GM20431 (cell line): Measurements from ENCODE around the gene THADA.

Source experiments
- in situ Hi-C: fragments of 300-500 bp; cut with MseI, MboI; formaldehyde crosslinking; loops from one replicate; pipeline ENCODE4 v1.15.0; 2020; ENCODE audit warnings: low sequenced_read_pairs; ENCODE audit not compliant: unreplicated experiment

Gene THADA

DNA sequence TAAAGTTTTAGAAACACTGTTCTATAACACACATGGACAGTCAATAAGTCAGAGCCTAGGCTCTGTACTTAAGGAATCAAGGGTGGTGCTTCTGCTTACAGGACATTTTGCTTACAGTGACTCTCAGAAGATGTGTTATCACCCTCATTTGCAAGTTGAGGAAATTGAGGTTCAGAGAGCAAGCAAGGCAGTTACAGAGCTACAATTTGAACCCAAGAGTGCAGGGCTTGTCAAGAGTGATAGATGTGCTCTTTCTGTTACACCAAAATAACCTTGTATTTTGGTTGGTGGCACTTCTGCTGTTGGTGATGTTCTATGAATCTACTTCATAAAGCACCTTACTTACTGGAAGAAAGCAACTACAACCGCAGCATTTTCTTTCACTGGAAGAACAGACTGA lies 170.2 kb downstream of the THADA start:
- in situ Hi-C loops, result no loop called here

DNA sequence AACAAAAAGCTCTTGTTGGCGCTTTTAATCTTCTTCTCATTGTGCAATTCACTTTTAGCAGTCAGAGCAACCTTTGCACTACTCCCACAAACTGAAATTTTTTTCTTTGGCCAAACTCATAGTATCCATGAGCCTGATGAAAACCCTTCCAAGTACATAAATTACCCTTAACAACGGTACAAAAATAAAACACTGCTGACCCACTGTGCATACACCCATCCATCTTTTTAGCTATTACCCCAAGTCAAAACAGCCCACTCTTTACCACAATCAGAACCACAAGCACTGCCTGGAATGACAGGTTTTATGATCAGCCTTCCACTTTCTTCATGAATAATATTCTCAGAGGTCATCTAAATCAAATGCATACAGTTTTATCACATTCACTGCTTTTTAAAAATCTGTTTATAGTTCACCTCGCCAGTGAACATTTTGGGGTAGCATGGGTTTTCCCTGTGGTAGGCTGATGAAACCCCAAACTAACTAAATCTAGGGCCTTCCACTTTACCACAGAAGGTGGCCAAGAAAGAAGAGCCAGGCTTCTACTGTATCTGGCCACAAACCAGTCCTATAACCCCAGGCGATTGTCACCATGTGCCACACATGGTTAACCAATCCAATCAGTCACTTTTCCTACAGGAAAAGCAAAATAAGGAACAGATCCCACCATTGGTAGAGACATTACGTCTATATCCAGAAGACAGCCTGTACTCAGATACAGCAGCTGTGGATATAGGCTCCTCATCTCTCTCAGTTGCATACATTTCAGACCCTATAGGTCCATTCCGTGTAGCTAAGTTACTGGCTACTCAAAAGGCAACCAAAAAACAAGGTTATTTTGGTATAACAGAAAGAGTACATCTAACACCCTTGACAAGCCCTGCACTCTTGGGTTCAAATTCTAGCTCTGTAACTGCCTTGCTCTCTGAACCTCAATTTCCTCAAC lies 171.3 kb downstream of the THADA start:
- in situ Hi-C loops, result no loop called here

DNA sequence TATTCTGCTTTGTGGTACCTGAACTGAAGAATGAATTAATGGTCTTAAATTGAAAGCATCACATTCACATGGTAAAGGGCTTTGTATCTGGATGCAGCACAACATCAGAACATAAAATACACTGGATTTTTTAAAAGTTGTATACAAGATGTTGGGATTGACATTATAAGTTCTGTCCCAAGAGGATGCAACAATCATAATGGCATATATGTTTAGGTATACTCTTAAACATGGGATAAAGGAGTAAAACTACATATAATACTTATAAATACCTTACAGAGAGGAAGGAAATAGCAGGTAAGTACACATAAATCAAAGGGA lies 171.9 kb downstream of the THADA start:
- in situ Hi-C loops, result no loop called here

DNA sequence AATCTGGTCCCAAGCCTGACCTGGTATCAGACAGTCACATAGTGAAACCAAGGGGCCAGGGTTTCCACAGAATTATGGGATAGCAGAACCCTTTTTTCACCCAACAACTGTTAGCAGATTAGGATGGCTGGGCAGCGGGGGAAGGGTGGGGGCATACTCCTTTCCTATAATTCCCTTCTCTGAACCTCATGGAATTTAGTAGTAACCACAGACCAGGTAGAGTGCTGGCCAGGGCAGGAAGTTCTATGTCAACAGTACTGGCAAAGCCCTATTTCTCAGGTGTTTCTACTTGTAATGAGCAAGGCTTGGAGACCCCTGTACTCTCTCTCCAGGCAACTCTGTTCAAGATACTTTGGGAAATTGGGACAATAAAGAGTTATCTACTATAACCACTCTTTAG lies 174.6 kb downstream of the THADA start:
- in situ Hi-C loops, result no loop called here

DNA sequence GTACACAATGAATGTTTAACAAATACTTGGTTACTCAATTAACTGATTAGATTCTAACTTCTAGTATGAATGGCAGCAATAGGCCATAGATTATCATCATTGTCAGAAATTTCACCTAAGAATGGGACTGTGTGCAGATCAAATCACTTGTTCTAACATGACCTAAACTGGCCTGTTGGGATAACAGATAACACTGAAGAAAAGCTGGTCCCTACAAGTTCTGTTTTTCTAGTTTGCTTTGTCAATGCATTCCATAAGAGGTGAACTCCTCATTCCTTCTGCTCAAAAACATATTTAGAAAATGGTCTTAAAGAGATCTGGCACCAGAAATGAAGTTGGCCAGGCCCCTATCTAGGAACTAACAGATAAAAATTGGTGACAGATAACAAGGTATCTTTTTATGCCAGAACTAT lies 175.4 kb downstream of the THADA start:
- in situ Hi-C loops, result no loop called here

DNA sequence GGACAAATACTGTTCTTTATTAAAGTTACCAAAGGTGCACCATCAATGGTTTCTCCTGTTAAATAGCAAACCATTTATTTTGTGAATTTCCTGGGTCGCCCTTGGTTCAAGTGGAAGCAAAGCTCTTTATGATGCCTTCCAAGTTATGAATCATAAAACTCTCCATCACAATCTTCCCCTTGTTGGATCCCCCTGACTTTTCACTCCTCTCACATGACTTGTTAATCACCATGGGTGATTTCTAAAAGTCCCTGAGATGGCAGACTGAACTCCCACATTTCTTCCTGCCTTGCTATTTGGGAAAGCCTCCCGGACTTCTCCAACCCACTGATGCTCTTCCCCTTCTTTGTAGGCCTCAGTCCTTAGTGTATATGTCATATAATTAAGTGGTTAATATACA lies 176.0 kb downstream of the THADA start:
- in situ Hi-C loops, result no loop called here

DNA sequence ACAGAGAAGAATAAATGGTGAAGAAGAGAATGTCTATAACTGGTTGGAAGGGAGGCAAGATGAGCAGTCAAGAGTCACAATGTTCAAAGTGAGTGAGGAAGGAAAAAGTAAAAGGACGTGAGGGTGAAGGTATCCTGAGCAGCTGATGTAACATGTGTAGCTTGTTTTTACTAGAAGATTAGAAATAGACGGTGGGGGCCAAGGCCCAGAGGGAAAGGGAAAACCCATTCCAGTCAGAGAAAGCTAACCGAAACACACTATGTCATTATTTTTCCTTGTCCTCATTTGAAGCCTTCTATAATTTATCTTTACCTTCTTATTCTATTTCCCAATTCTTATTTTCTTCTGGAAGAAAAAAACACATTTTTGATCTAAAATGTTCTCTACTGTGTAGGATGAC lies 176.6 kb downstream of the THADA start:
- in situ Hi-C loops, result no loop called here

DNA sequence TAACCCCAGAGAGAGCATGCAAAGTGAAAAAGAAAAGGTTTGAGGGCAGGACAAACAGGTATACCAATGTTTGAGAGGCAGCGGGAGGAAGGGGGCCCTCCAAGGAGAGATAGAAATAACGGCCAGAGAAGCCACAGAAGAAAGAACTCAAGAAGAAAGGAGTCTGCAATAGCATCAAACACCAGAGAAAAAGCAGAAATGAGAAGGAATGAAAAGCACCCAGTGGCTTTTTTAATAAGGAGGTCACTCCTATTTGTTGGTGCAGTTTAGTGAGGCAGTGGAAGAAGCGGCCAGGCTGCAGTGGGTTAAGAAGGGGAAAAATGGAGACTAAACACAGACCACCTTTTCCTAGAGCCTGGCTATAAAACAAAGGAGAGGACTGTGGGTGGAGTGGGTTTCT lies 177.2 kb downstream of the THADA start:
- in situ Hi-C loops, result no loop called here

DNA sequence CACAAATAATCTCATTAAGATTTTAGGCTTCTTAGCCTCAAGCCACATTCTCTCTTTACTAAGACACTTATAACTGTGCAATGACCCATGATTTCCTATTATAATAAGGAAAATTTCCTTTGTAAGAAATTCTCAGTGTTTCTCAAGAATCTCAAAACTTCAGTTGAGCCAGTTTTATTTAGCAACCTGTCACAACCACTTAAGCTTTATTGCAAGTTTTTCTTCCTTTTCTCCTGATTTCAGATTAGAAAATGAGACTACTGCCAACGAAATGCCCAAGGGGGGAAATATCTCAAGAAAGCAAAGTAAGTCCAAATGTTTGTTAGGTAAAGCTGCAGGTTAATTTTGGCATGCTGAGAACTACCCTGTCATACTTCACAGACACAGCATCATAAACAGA lies 178.5 kb downstream of the THADA start:
- in situ Hi-C loops, result no loop called here

DNA sequence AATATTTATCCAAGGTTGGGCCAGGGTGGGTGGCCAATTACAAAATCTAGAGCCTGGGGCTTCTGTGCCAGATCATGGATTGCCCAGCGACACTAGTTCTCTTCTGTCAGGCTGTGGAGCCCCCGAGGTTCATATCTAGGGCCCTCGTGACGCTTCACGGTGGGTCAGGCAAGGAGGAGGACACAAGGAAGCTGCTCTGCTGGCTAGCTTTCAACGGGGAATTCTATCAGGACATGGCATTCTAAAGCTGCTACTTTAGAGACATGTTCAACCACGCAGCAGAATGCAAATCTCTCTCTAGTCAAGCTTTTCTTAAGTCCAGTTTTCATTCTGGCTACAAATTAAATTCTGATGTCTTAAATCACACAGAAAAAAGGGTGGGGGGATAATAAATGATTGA lies 180.2 kb downstream of the THADA start:
- in situ Hi-C loops, result no loop called here

DNA sequence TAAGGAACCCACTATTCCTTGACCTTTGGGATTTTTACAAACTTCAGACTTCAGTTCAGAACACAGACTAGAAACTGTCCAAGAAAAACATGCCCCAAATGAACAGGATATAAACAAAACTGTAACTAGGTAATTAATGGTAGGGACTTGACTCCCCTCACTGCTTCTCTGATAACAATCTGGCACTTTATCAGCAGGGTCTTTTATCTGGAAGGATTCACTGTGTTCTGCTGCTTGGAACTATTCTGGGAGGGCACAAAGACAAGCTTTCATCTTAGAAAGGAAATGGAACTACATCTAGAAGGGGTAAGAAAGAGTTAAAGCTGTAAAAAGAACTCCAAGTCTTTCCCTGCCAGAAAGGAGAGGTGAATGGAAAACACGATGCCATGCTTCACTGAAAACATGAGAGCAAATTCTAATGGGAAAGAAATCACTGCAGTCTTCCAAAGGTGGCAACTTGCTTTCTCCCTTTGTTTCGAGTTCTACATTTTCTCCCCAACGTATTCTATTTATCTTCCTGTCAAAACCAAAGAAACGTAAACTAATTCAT lies 181.2 kb downstream of the THADA start:
- in situ Hi-C loops, result no loop called here

DNA sequence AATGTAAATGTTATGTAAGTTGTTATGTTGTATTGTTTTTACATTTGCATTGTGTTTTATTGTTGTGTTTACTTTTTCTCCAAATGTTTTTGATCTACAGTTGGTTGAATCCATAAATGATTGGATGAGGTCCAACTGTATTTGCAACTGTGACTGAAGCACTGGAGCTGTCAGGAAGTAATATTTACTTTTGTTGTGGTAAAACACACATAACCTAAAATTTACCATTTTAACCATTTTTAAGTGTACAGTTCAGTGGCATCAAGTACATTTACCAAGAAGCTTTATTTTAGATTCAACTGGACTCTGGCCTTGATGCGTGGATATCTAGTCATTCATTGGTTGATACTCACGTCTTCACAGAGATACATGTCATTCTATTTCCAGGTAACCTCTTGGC lies 181.8 kb downstream of the THADA start:
- in situ Hi-C loops, result no loop called here

DNA sequence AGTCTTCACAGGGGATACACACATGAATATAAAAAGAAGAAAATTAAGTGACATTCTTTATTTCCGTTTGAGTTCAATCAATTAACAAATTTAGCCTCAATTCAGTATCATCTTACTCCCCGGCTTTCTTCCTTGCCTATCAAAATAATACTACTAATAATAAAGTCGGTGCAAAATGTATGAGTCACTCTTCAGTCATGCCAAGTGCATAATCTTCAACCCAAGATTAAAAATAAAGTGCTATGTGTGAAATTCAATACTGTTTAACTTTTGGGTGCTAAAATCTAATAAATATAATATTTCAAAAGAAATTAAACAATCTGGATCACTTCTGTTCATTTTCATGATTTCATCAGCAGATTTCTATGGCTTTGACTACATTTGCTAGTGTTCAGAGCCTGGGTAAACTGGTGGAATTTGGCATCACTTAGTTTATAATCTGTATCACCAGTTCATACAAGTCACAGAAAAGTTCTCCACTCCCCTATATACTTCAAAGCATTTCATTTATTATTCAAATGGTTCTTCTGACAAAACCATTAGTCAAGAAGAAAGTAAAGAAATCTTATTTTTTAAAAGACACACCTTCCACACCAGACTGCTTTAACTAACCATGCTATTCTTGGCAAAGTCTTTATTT lies 183.6 kb downstream of the THADA start:
- in situ Hi-C loops, result no loop called here

DNA sequence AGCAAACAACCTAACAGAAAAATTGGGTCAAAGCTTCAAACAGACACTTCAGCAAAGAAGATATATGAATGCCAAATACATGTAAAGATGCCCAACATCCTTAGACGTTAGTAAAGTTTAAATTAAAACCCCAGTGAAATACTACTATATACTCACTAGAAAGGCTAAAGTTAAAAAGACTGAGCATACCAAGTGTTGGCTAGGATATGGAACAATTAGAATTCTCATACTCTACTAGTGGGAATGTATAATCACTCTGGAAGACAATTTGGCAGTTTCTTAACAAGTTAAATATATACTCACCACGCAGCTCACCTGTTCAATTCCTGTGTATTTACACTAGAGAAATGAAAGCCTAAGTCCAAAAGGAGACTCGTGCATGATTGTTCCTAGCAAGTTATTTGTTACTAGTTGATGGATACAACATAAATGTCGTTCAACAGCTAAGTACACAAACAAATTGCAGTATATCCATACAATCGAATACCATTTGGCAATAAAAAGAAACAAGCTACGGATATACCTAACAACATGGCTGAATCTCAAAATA lies 185.7 kb downstream of the THADA start:
- in situ Hi-C loops, result no loop called here

DNA sequence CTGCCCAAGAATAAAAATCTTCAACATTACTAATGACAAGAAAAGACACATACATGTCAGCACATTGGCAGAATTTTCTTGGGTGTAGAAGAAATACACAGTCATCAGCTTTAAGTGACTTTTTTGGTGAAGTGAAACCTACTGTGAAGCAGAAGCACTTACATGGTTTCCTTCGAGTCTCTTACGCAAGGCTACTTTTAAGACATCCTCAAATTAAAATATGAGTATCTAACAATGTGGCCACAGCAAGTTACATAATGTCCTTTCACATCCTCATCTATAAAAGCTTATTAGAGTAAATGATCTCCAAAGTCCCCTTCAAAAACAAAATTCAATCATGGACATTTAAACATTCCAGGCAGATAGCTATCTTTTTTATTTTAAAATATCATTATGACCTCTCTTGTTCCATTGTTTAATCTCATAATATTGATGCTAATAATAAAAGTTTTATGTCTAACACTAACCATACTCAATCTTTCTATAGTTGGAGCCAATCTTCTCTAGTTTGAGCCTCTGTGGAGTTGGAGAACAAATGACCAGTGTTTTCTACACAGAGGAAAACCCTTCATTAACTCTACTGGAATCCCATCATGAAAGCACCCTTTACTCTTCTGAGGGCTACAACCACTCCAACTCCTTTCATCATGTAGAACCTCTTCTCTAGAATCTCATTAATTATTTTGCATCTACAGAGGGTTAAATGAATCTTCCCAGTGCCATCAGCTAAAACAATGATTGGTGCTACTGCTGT lies 187.3 kb downstream of the THADA start:
- in situ Hi-C loops, result no loop called here

DNA sequence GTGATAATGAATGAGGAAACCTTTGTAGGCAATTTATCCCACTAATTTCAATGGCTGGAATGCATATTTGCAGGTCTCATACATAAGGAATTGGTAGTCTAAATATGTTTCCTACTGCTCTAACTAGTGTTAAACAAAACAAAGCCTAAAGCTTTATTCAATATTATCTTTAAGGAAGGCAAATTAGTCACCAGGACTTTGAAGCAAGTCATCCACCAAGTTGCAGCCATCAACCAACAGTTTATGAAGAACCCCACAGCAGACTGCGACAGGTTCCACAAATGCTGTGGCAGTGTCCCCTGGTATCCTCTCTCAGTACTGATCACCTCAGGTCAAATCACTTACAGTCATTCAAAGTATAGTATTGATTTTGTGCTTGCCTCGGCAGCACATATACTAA lies 187.9 kb downstream of the THADA start:
- in situ Hi-C loops, result no loop called here

DNA sequence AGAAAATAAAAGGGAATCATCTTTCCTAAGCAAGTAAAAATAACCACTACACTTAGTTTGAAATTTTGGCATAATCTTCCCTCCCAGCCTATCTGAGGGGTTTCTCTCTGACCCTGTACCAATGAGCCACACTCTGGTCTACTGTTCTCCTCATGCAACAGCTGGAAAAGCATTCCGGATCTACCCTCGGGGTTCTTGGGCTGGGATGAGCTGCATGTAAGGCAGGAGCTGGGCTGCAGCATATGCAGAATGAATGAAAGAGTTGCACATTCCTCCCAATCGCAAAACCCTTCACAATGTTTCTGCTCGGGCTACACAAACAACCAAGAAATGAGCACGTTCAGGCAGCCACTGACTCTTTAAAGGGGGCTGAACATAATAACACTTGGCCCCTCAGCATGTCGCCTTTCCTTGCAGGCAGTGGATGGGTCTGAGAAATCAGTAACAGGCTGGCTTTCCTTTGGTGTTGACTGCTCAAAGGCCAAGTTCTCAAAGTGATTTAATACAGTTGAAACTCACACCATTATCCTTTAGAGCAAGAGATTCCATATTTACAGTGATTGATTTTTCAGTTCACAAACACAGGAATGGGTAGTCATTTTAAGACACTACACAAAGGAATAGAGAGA lies 189.1 kb downstream of the THADA start:
- in situ Hi-C loops, result no loop called here

DNA sequence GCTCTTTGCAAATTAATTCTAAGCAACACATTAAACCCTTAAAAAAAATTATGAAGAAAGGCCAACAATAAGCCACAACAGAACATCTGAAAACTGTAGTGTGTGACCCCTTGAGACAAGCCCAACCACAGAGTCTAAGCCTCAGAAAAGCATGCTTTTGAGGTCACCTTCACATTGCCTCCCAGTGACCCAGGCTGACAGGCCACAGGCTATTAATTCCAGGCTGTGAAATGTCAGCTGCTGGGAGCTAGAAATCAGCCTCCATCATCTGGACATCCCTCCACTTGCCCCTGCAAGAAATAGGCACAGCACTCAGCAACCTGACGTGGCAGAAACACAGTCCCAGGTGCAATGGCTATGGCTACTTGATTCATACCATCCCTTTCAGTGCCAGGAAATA lies 190.0 kb downstream of the THADA start:
- in situ Hi-C loops, result no loop called here

DNA sequence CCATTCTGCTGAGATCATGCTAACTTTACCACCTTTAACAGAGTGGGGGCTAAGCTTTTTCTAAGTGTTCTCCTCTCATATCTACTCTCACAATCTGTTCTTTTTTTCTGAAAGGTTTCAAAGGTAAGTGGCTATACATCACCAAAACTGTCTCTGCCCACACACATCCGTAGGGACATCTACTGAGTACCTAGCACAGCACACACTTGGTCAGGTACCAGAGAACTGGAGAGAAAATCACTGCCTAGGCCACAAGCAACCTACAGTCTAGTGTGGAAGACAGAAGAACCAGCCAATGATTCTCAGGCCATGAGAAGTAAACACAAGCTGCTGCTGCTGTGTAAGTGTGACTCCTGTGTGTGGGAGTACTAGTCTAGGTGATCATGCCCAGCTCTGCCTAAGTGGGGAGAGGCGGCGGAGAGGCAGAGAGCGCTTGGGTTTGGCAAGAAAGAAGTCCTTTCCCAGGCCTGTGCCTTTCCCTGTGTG lies 193.3 kb downstream of the THADA start:
- in situ Hi-C loops, result no loop called here

DNA sequence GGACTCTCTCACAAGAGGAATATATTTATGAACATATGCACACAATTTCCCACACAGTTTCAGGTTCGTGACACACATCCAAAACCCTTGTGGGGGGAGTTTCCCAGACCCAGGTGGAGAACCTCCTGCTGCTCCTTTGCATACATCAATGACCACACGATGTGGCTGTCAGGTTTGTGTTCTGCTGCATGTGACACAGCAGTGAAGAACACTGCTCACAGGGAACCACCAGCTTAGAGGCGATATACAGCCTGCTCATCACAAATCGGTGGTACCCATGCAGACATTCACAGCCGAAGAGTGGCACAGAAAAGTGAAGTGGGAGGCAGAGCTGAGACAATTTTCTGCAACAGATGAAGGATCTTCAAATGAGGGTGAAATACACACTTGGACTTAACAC lies 193.8 kb downstream of the THADA start:
- in situ Hi-C loops, result no loop called here
